Tibial nerve (tissue), 4 donors: ENCODE measurements around the gene DCTN3. TPM values are rescaled to one million over a fixed set of nuclear protein-coding genes. Genes with fewer than 3 reads are reported as not detected.

Experiments
- DNase-seq, 2 donors: peaks; one replicate each; pipeline ENCODE4 v3.0.0-alpha.2; 2019; ENCODE audit warnings: low spot score in 2 of 2
- H3K27ac ChIP-seq, 4 donors: fragments of 200-600 bp; sonication (generic) in 3 of 4; one replicate each; pipeline ENCODE4 v1.5.1; 2017 to 2019; ENCODE audit warnings: mild to moderate bottlenecking in 1 of 4
- H3K27me3 ChIP-seq, 2 donors: fragments of 200-600 bp; sonication (generic) in 1 of 2; one replicate each; pipeline versions ENCODE4 v1.5.1 to v1.6.0; 2017 to 2019
- H3K36me3 ChIP-seq, 3 donors: fragments of 200-600 bp; sonication (generic); one replicate each; pipeline ENCODE4 v1.5.1; 2018 to 2019
- H3K4me1 ChIP-seq, 4 donors: fragments of 200-600 bp; sonication (generic) in 3 of 4; one replicate each; pipeline ENCODE4 v1.5.1; 2017 to 2019
- H3K4me3 ChIP-seq, 4 donors: fragments of 200-600 bp; sonication (generic) in 3 of 4; one replicate each; pipeline ENCODE4 v1.5.1; 2017 to 2019; ENCODE audit warnings: mild to moderate bottlenecking in 1 of 4, moderate library complexity in 1 of 4
- H3K9me3 ChIP-seq, 4 donors: fragments of 200-600 bp; sonication (generic) in 3 of 4; one replicate each; pipeline ENCODE4 v1.5.1; 2017 to 2019
- CTCF ChIP-seq, 5 experiments: fragments of 200-600 bp in 3 of 5; fragments of 450-650 bp in 2 of 5; sonication (generic) in 3 of 5; IDR thresholded peaks; one replicate each; pipeline ENCODE4 v1.5.1; 2016 to 2019; ENCODE audit warnings: antibody characterized with exemption in 5 of 5, mild to moderate bottlenecking in 3 of 5, moderate library complexity in 2 of 5
- EP300 ChIP-seq, 2 donors: sonication (generic); formaldehyde crosslinking; IDR thresholded peaks; one replicate each; pipeline ENCODE4 v1.6.1; 2017; ENCODE audit warnings: antibody characterized with exemption in 2 of 2, mild to moderate bottlenecking in 1 of 2
- POLR2A ChIP-seq, 2 donors: fragments of 450-650 bp; IDR thresholded peaks; one replicate each; pipeline ENCODE4 v1.6.1; 2017; ENCODE audit warnings: antibody characterized with exemption in 2 of 2, mild to moderate bottlenecking in 2 of 2, moderate library complexity in 2 of 2
- WGBS, 2 donors: methylation state at CpG; one replicate each; pipeline ENCODE4 v1.1.5; 2018; 5-methylcytosine and 5-hydroxymethylcytosine counted together
- total RNA-seq, 4 donors: library from RNA; depleted of rRNA; stranded (reverse); fragments of >200 nt; gene quantifications; one replicate each; pipeline ENCODE4 v1.1.0, GENCODE V29; 2016

Gene DCTN3
- total RNA-seq, 4 donors from 2014 or later, result 64.7 to 87.5 (median 73.7) TPM

- no peak for DNase-seq
- H3K36me3 ChIP-seq, result no peaks in the 10 kb centered on the region
- 49 to 65% methylated on average over 14 to 21 of the region's 21 CpGs for WGBS, 2 donors
- TF ChIP-seq POLR2A (IDR thresholded peaks at IDR 0.05) (no peak), CTCF (IDR thresholded peaks at IDR 0.05) (no peak), EP300 (IDR thresholded peaks at IDR 0.05) (no peak)
- H3K27me3 ChIP-seq, result peaks cover 0 to 29% of the 10 kb centered on the region in 2 donors
- H3K9me3 ChIP-seq, result no peaks in the 10 kb centered on the region
- H3K4me3 ChIP-seq, result no peak overlapping the region
- peak overlapping the region in 2 of 4 donors; percentile 13 to 38 for H3K27ac ChIP-seq
- H3K4me1 ChIP-seq, result peaks cover 0 to 87% (median 5%) of the 10 kb centered on the region in 4 donors
Observed at GRCh38 chr9:34575862-34576596, 44.3 kb downstream of the DCTN3 start.

- H3K27ac ChIP-seq, result no peak overlapping the region
- no peak overlapping the region for H3K4me3 ChIP-seq
- no peaks in the 10 kb centered on the region for H3K9me3 ChIP-seq
- H3K36me3 ChIP-seq, result no peaks in the 10 kb centered on the region
- no peak for DNase-seq
- no peak for TF ChIP-seq CTCF (IDR thresholded peaks at IDR 0.05)
- no peak for TF ChIP-seq EP300 (IDR thresholded peaks at IDR 0.05)
- TF ChIP-seq POLR2A (IDR thresholded peaks at IDR 0.05), result no peak
- H3K4me1 ChIP-seq, result peaks cover 0 to 95% (median 5%) of the 10 kb centered on the region in 4 donors
- WGBS, 2 donors, result 63 to 65% methylated on average over 8 of the region's 8 CpGs
- H3K27me3 ChIP-seq, result peaks cover 0 to 21% of the 10 kb centered on the region in 2 donors
Observed at GRCh38 chr9:34575241-34575640, 45.1 kb downstream of the DCTN3 start.

GRCh38 chr9:34574571-34574970, 45.7 kb downstream of the DCTN3 start:
- no peaks in the 10 kb centered on the region for H3K36me3 ChIP-seq
- DNase-seq, result no peak
- H3K4me1 ChIP-seq, result peaks cover 0 to 91% (median 5%) of the 10 kb centered on the region in 4 donors
- 83 to 90% methylated on average over 8 to 9 of the region's 12 CpGs for WGBS, 2 donors
- H3K27me3 ChIP-seq, result peaks cover 0 to 16% of the 10 kb centered on the region in 2 donors
- no peaks in the 10 kb centered on the region for H3K9me3 ChIP-seq
- TF ChIP-seq POLR2A (IDR thresholded peaks at IDR 0.05) (no peak), EP300 (IDR thresholded peaks at IDR 0.05) (no peak), CTCF (IDR thresholded peaks at IDR 0.05) (no peak)
- H3K4me3 ChIP-seq, result no peak overlapping the region
- no peak overlapping the region for H3K27ac ChIP-seq

GRCh38 chr9:34573599-34574325, 46.5 kb downstream of the DCTN3 start:
- Histone ChIP-seq H3K4me3 (no peak overlapping the region), H3K27ac (no peak overlapping the region), H3K27me3 (peaks cover 0 to 8% of the 10 kb centered on the region in 2 donors), H3K9me3 (no peaks in the 10 kb centered on the region), H3K36me3 (no peaks in the 10 kb centered on the region), H3K4me1 (peaks cover 0 to 83% (median 5%) of the 10 kb centered on the region in 4 donors)
- no peak for TF ChIP-seq POLR2A (IDR thresholded peaks at IDR 0.05)
- no peak for TF ChIP-seq CTCF (IDR thresholded peaks at IDR 0.05)
- no peak for TF ChIP-seq EP300 (IDR thresholded peaks at IDR 0.05)
- 57 to 60% methylated on average over 15 to 17 of the region's 17 CpGs for WGBS, 2 donors
- DNase-seq, result no peak

GRCh38 chr9:34572628-34573027, 47.7 kb downstream of the DCTN3 start:
- peaks cover 0 to 7% (median 0%) of the 10 kb centered on the region in 3 donors for H3K36me3 ChIP-seq
- TF ChIP-seq POLR2A (IDR thresholded peaks at IDR 0.05) (no peak), CTCF (IDR thresholded peaks at IDR 0.05) (no peak), EP300 (IDR thresholded peaks at IDR 0.05) (no peak)
- no peak overlapping the region for H3K4me3 ChIP-seq
- H3K9me3 ChIP-seq, result no peaks in the 10 kb centered on the region
- no peak overlapping the region for H3K27ac ChIP-seq
- no peak for DNase-seq
- peaks cover 0 to 72% (median 3%) of the 10 kb centered on the region in 4 donors for H3K4me1 ChIP-seq
- H3K27me3 ChIP-seq, result no peaks in the 10 kb centered on the region
- 89 to 91% methylated on average over 6 of the region's 6 CpGs for WGBS, 2 donors
